Suprapubic skin (tissue), 4 donors: ENCODE results near the gene DEDD2.

ENCODE experiments used
- POLR2A ChIP-seq, 2 donors: fragments of 450-650 bp; IDR thresholded peaks; one replicate each; pipeline ENCODE4 v1.6.1; 2017; ENCODE audit warnings: antibody characterized with exemption in 2 of 2, mild to moderate bottlenecking in 2 of 2, moderate library complexity in 2 of 2
- POLR2AphosphoS5 ChIP-seq, 3 donors: sonication (generic); formaldehyde crosslinking; IDR thresholded peaks; one replicate each; pipeline ENCODE4 v1.6.1; 2017; ENCODE audit warnings: antibody characterized with exemption in 3 of 3
- TF ChIP-seq, protein P1 (sequence below), 2 donors: fragments of 200-600 bp in 1 of 2; fragments of 450-650 bp in 1 of 2; sonication (generic) in 1 of 2; IDR thresholded peaks; one replicate each; pipeline ENCODE4 v1.5.1; 2016 to 2019; ENCODE audit warnings: antibody characterized with exemption in 2 of 2, mild to moderate bottlenecking in 1 of 2, moderate library complexity in 1 of 2

DNA sequence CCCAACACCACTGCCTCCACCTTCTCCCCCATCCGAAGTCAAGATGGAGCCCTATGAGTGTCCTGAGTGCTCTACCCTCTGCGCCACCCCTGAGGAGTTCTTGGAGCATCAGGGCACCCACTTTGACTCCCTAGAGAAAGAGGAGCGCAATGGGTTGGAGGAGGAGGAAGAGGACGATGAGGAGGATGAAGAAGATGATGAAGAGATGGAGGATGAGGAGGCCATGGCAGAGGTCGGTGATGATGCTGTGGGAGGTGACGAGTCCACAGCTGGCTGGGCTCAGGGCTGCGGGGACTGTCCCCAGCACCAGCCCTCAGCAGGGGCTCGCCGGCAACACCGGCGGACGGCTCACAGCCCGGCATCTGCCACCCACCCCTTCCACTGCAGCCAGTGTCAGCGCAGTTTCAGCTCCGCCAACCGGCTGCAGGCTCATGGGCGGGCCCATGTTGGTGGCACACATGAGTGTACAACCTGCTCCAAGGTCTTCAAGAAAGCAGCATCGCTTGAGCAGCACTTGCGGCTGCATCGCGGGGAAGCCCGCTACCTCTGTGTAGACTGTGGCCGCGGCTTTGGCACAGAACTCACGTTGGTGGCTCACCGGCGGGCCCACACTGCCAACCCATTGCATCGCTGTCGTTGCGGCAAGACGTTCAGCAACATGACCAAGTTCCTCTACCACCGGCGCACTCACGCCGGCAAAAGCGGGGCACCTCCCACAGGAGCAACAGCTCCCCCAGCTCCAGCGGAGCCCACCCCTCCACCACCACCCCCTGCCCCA lies 7.7 kb upstream of the DEDD2 start:
- no peak for TF ChIP-seq POLR2A (IDR thresholded peaks at IDR 0.05)
- TF ChIP-seq, protein P1, sequence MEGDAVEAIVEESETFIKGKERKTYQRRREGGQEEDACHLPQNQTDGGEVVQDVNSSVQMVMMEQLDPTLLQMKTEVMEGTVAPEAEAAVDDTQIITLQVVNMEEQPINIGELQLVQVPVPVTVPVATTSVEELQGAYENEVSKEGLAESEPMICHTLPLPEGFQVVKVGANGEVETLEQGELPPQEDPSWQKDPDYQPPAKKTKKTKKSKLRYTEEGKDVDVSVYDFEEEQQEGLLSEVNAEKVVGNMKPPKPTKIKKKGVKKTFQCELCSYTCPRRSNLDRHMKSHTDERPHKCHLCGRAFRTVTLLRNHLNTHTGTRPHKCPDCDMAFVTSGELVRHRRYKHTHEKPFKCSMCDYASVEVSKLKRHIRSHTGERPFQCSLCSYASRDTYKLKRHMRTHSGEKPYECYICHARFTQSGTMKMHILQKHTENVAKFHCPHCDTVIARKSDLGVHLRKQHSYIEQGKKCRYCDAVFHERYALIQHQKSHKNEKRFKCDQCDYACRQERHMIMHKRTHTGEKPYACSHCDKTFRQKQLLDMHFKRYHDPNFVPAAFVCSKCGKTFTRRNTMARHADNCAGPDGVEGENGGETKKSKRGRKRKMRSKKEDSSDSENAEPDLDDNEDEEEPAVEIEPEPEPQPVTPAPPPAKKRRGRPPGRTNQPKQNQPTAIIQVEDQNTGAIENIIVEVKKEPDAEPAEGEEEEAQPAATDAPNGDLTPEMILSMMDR (IDR thresholded peaks at IDR 0.05), result no peak
- no peak for TF ChIP-seq POLR2AphosphoS5 (IDR thresholded peaks at IDR 0.05)
